ENCODE data around the gene AGO3.

DNA sequence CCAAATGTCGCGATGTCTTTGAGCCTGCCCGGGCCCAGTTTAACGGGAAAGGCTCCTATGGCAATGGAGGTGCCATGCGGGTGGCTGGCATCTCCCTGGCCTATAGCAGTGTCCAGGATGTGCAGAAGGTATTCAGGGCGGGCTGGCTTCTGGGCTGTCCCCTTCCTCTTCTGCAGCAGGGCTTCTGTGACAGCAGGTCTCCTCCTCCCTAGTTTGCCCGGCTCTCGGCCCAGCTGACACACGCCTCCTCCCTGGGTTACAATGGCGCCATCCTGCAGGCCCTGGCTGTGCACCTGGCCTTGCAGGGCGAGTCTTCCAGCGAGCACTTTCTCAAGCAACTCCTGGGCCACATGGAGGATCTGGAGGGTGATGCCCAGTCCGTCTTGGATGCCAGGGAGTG lies 160.8 kb downstream of the AGO3 start:
- TF ChIP-seq, protein P1, sequence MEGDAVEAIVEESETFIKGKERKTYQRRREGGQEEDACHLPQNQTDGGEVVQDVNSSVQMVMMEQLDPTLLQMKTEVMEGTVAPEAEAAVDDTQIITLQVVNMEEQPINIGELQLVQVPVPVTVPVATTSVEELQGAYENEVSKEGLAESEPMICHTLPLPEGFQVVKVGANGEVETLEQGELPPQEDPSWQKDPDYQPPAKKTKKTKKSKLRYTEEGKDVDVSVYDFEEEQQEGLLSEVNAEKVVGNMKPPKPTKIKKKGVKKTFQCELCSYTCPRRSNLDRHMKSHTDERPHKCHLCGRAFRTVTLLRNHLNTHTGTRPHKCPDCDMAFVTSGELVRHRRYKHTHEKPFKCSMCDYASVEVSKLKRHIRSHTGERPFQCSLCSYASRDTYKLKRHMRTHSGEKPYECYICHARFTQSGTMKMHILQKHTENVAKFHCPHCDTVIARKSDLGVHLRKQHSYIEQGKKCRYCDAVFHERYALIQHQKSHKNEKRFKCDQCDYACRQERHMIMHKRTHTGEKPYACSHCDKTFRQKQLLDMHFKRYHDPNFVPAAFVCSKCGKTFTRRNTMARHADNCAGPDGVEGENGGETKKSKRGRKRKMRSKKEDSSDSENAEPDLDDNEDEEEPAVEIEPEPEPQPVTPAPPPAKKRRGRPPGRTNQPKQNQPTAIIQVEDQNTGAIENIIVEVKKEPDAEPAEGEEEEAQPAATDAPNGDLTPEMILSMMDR (IDR thresholded peaks at IDR 0.05), result no peak
- no peak for TF ChIP-seq POLR2AphosphoS5 (IDR thresholded peaks at IDR 0.05)
- no peak for TF ChIP-seq POLR2A (IDR thresholded peaks at IDR 0.05)
